ENCODE results near the gene SLC5A5. TPM values are rescaled to one million over a fixed set of nuclear protein-coding genes. Genes with fewer than 3 reads are reported as not detected.

Gene SLC5A5
- total and polyA plus RNA-seq, 8 donors: 0.02 to 0.16 TPM; not detected in 6

DNA sequence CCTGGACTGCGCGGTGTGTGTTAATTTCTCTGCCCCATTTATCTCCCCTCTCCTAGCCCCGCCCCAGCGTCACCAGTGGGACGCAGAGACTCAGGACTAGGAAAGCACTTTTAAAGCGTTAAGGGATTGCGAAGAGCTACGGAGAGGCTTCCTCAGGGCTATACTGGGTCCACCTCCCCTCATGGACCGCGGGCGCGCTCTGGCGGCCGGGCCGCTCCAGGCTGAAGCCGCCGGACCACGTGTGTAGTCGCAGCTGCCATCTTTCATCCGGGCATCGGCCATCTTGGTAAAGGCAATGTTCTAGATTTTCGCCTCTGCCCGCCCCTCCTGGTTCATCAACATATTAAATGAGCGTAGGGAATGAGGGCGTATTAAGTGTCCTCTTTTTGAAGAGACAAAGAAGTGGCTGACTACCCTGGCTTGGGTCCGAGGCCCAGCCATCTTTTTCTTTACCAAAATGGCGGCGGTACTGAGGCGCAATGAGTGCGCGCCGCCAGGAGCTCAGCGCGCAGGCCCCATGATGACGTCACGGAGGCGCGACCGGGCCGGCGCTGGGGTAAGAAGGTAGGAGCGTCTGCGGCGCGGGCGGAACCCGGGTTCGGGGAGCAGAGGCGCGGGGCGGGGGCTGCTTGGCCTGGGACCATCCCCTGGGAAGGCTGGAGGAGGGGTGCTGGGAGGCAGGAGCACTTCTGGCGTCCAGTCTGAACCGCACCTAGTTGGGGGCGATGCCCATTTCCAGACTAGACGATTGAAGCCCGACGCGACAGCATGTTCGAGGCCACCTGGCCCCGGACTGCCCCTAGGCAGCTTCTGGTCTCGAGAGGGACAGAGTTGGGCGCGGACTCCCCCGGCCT lies 61.0 kb downstream of the SLC5A5 start, which contains the start of gene CCDC124:
CCDC124 (plus strand) TSS at position 531 of the 854 bp plus-strand sequence. CDS start 3,406 bp downstream, outside the sequence.
- FAIRE-seq (no peak), ATAC-seq (peak; percentile 98 to 99 (median 98)), DNase-seq (peak; percentile 89 to 96 (median 94))
- peak; percentile 55 to 82 (median 74) for TF ChIP-seq CTCF (IDR thresholded peaks at IDR 0.05)
- H3K9me3 ChIP-seq: no peaks in the 10 kb centered on the region
- peaks cover 0 to 10% (median 7%) of the 10 kb centered on the region in 3 donors for H3K4me1 ChIP-seq
- H3K27ac ChIP-seq: peak within 1 kb of the TSS; percentile 66 to 89 (median 78)
- no peaks in the 10 kb centered on the region for H3K36me3 ChIP-seq
- intact Hi-C loops (cut with DNase I): loop anchor here in 2 of 3 donors (5.0 kb wide), 2 partner anchors 60 to 75 kb away; partner anchors contain the start of genes RPL18A (in 1 of the 2) and SLC5A5 (in 1 of the 2)
- 0% methylated on average over 64 of the region's 64 CpGs for WGBS, 2 donors
- peak within 1 kb of the TSS; percentile 78 to 95 (median 87) for H3K4me3 ChIP-seq
- no peaks in the 10 kb centered on the region for H3K27me3 ChIP-seq

DNA sequence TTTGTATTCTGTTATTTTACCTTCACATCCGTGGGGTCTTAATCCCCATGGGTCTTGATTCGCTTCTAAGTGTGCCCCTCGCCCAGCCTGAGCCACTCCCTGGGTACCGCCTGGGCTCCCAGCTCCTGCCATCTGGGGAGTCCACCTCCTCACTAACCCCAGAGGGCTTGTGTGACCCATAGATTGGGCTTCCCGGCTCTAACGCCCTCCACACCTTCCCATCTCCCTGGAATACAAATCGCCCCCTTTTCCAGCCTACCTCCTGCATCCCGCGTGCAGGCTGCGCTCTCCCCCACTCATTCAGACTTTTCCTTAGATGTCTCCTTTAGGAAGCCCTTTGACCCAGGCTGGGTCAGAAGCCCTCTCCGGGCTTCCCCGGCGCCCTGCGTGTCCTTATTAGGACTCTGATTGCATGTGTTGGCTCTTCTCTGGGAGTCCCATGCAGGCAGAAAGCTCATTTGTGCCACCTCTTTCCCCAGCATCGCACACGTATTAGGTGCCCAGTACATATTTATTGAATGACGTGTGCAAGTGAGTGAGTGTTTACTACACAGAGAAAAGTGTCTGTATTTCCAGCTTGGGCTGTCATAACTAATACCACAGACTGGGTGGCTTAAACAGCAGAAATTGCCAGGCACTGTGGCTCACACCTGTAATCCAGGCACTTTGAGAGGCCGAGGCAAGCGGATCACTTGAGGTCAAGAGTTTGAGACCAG lies 61.8 kb downstream of the SLC5A5 start:
- no peaks in the 10 kb centered on the region for H3K36me3 ChIP-seq
- intact Hi-C loops (cut with DNase I): loop anchor here in 2 of 3 donors (5.0 kb wide), 2 partner anchors 61 to 76 kb away; partner anchors contain the start of genes RPL18A (in 1 of the 2) and SLC5A5 (in 1 of the 2)
- 13 to 15% methylated on average over 19 of the region's 19 CpGs for WGBS, 2 donors
- TF ChIP-seq CTCF (IDR thresholded peaks at IDR 0.05): no peak
- no peak for DNase-seq
- H3K4me1 ChIP-seq: peaks cover 0 to 10% (median 7%) of the 10 kb centered on the region in 3 donors
- peak overlapping the region; percentile 78 to 95 (median 87) for H3K4me3 ChIP-seq
- ATAC-seq: no peak
- H3K27me3 ChIP-seq: no peaks in the 10 kb centered on the region
- no peak overlapping the region for H3K27ac ChIP-seq
- no peak for FAIRE-seq
- no peaks in the 10 kb centered on the region for H3K9me3 ChIP-seq

DNA sequence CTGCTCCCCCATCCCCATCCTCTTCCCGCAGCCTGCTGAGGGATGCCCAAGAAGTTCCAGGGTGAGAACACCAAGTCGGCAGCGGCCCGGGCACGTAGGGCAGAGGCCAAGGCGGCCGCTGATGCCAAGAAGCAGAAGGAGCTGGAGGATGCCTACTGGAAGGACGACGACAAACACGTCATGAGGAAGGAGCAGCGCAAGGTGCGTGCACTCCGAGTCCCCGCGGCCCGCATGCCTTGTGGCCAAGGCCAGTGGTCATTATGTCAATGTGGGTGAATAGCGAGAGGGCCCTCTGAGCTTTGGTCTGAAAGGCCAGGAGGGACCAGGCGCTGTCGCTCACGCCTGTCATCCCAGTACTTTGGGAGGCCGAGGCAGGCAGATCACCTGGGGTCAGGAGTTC lies 64.6 kb downstream of the SLC5A5 start:
- 88 to 93% methylated on average over 21 of the region's 21 CpGs for WGBS, 2 donors
- Histone ChIP-seq H3K27me3 (no peaks in the 10 kb centered on the region), H3K36me3 (no peaks in the 10 kb centered on the region), H3K4me3 (no peak overlapping the region), H3K9me3 (no peaks in the 10 kb centered on the region), H3K27ac (no peak overlapping the region), H3K4me1 (peaks cover 0 to 10% (median 7%) of the 10 kb centered on the region in 3 donors)
- ATAC-seq (no peak), DNase-seq (no peak), FAIRE-seq (no peak)
- TF ChIP-seq CTCF (IDR thresholded peaks at IDR 0.05): no peak
- intact Hi-C loops (cut with DNase I): no loop called here

GRCh38 chr19:17937371-17937900 lies 65.7 kb downstream of the SLC5A5 start:
- Histone ChIP-seq H3K27me3 (no peaks in the 10 kb centered on the region), H3K9me3 (no peaks in the 10 kb centered on the region), H3K36me3 (no peaks in the 10 kb centered on the region), H3K4me1 (peaks cover 0 to 8% (median 7%) of the 10 kb centered on the region in 3 donors), H3K27ac (no peak overlapping the region), H3K4me3 (no peak overlapping the region)
- no peak for FAIRE-seq
- no peak for ATAC-seq
- TF ChIP-seq CTCF (IDR thresholded peaks at IDR 0.05): no peak
- no peak for DNase-seq
- intact Hi-C loops (cut with DNase I): no loop called here
- WGBS, 2 donors: 81 to 84% methylated on average over 9 of the region's 9 CpGs

All from pancreas (tissue), 10 donors.